Measurements from ENCODE around the gene CMTR1.

The CMTR1 gene

DNA sequence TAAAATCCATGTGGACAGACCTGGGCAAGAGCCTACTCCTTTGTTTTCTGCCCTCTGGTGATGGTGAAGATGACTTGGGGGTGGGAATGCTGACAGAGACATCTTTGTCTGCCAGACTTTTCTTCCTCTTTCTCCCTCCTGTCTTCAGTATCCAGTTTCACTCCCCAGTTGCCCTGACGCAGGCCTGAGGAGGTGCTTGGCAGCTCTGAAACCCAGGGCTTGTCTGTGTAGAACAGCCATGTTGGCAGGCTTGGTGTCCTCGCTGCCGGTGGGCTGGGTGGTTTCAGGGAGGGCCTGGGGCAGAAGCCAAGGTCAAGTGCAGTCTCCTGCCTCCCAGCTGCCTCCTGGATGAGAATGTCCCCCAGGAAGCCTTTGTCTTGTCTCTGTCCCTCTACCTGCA, 44.2 kb downstream of the CMTR1 start:
- Histone ChIP-seq H3K4me1 (ENCODE audit: control insufficient read depth, insufficient read depth, low read length, poor library complexity, severe bottlenecking) (no peaks in the 10 kb centered on the region), H3K9me3 (ENCODE audit: control insufficient read depth, low read length) (no peaks in the 10 kb centered on the region), H3K27ac (ENCODE audit: insufficient read depth, low read length, poor library complexity, severe bottlenecking) (no peak overlapping the region), H3K36me3 (ENCODE audit: control insufficient read depth, insufficient read depth, low read length) (peaks cover 93% of the 10 kb centered on the region), H3K4me3 (ENCODE audit: insufficient read depth, low read depth, low read length, poor library complexity, severe bottlenecking) (no peak overlapping the region), H3K27me3 (replicated peaks; ENCODE audit: control insufficient read depth, insufficient read depth, low read length, poor library complexity, severe bottlenecking) (no peaks in the 10 kb centered on the region)
- DNase-seq, result no peak

DNA sequence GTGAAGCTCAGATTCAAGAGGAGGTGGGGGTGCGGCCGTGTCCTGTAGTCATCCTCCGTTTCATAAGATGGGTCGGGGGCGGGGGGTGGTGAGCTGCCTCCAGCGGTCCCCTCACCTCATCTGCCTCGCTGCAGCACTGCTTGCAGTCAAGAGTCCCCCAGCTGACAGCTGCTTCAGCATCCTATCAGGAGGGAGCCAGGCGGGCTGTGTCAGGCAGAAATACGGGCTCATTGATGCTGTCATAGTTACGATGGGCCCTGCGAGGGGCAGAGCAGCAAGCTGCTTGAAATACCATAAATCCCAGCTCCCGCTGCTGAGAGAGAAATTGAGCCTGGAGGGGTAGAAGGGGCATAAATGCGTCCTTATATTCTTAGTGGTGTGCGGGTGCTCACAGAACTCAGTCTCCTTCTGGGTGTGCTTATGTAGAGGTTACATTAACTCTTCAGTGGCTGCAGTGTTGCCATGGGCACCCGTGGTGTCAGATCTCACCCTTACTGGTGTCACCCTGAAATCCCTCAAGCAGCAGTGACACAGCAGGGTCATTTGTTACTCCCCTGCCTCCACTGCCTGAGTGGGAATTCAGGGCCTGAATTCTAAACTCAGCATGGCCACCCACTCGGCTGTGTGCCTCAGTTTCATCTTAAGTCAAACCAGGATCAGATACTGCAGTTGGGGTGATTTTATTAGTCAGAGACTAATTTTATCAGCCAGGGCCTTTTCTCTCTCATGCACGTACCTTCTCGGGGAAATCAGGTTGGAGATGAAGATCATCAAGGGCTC, 44.8 kb downstream of the CMTR1 start:
- no peaks in the 10 kb centered on the region for H3K4me1 ChIP-seq (ENCODE audit: control insufficient read depth, insufficient read depth, low read length, poor library complexity, severe bottlenecking)
- no peaks in the 10 kb centered on the region for H3K9me3 ChIP-seq (ENCODE audit: control insufficient read depth, low read length)
- H3K36me3 ChIP-seq (ENCODE audit: control insufficient read depth, insufficient read depth, low read length), result peaks cover 93% of the 10 kb centered on the region
- no peaks in the 10 kb centered on the region for H3K27me3 ChIP-seq (replicated peaks; ENCODE audit: control insufficient read depth, insufficient read depth, low read length, poor library complexity, severe bottlenecking)
- no peak overlapping the region for H3K27ac ChIP-seq (ENCODE audit: insufficient read depth, low read length, poor library complexity, severe bottlenecking)
- no peak for DNase-seq
- H3K4me3 ChIP-seq (ENCODE audit: insufficient read depth, low read depth, low read length, poor library complexity, severe bottlenecking), result no peak overlapping the region

DNA sequence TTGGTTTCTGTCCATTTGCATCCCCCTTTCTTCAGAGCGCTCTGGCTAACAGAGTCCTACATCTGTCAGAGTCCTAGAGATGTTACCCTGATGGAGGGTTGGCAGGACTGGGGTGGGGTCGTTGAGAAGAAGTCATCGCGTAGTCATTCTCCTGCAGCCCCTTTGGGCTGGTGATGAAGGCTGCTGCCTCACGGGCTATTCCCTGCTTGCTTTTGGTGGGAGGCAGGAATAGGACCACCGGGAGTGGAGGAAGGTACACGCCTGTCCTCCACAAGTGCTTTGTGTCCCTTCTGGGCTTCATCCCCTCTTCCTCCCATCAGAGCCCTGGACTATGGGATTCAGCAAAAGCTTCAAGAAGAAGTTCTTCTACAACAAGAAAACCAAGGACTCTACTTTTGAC, 45.8 kb downstream of the CMTR1 start:
- Histone ChIP-seq H3K4me1 (ENCODE audit: control insufficient read depth, insufficient read depth, low read length, poor library complexity, severe bottlenecking) (peaks cover under 1% of the 10 kb centered on the region), H3K36me3 (ENCODE audit: control insufficient read depth, insufficient read depth, low read length) (peaks cover 92% of the 10 kb centered on the region), H3K9me3 (ENCODE audit: control insufficient read depth, low read length) (no peaks in the 10 kb centered on the region), H3K27me3 (replicated peaks; ENCODE audit: control insufficient read depth, insufficient read depth, low read length, poor library complexity, severe bottlenecking) (no peaks in the 10 kb centered on the region), H3K27ac (ENCODE audit: insufficient read depth, low read length, poor library complexity, severe bottlenecking) (no peak overlapping the region), H3K4me3 (ENCODE audit: insufficient read depth, low read depth, low read length, poor library complexity, severe bottlenecking) (no peak overlapping the region)
- no peak for DNase-seq

DNA sequence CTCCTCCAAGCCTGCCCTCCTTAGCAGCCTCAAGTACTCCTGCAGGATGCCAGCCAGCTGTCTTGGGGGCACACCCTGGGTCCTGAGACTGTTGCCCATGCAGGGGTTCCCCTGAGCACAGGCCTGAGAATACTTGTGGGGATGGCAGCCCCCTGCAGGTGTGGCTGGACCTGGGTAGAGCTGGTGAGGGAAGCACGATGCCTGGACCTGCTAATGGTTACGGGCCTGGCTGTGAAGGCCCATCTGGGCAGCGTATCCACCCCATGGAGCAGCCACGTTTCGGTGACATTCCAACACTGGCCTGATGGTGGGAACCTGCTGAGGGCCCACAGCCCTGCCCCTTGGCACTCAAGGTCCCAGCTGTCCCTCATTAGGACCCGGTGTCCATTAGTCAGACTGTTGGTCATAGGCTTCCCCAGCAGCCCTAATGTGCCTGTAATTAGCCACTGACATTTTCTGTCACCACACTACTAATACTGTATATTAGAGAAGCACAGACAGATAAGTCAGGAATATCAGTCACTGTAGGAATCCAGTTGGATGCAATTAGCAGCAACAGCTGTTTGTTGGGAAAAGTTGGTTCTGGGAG, 46.3 kb downstream of the CMTR1 start:
- no peak overlapping the region for H3K4me3 ChIP-seq (ENCODE audit: insufficient read depth, low read depth, low read length, poor library complexity, severe bottlenecking)
- H3K4me1 ChIP-seq (ENCODE audit: control insufficient read depth, insufficient read depth, low read length, poor library complexity, severe bottlenecking), result peaks cover 4% of the 10 kb centered on the region
- no peaks in the 10 kb centered on the region for H3K9me3 ChIP-seq (ENCODE audit: control insufficient read depth, low read length)
- no peak for DNase-seq
- H3K27me3 ChIP-seq (replicated peaks; ENCODE audit: control insufficient read depth, insufficient read depth, low read length, poor library complexity, severe bottlenecking), result no peaks in the 10 kb centered on the region
- H3K36me3 ChIP-seq (ENCODE audit: control insufficient read depth, insufficient read depth, low read length), result peaks cover 90% of the 10 kb centered on the region
- H3K27ac ChIP-seq (ENCODE audit: insufficient read depth, low read length, poor library complexity, severe bottlenecking), result no peak overlapping the region

DNA sequence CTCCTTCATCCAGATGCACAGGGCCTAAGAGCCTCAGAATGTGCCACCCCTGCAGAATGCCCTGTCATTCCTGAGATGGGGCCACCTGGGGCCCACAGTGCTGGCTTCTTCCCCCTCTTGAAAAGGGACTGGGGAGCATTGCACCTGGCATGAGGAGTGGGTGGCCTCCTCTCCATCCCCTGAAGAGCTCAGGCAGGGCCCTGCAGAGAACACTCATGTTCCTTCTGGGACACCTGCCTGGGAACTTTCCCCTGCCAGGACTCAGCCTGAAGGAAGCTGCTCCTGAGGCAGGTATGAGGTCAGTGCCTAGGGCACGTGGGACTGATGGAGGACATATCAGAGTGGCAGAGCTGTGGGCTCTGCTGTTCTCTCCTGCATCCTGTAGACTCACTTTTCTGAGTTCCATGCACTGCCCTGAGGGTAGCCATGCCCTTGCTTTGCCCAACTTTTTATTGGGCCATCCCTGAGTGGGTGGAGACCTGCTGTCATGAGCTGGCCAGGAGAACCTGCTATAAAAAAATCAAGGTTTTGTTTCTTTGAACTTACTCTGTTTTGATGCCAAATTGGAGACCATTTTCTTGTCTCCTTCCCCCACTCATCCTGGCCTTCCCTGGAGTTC, 47.2 kb downstream of the CMTR1 start:
- DNase-seq, result no peak
- Histone ChIP-seq H3K27me3 (replicated peaks; ENCODE audit: control insufficient read depth, insufficient read depth, low read length, poor library complexity, severe bottlenecking) (no peaks in the 10 kb centered on the region), H3K9me3 (ENCODE audit: control insufficient read depth, low read length) (no peaks in the 10 kb centered on the region), H3K27ac (ENCODE audit: insufficient read depth, low read length, poor library complexity, severe bottlenecking) (no peak overlapping the region), H3K4me3 (ENCODE audit: insufficient read depth, low read depth, low read length, poor library complexity, severe bottlenecking) (no peak overlapping the region), H3K36me3 (ENCODE audit: control insufficient read depth, insufficient read depth, low read length) (peaks cover 82% of the 10 kb centered on the region), H3K4me1 (ENCODE audit: control insufficient read depth, insufficient read depth, low read length, poor library complexity, severe bottlenecking) (peaks cover 4% of the 10 kb centered on the region)

DNA sequence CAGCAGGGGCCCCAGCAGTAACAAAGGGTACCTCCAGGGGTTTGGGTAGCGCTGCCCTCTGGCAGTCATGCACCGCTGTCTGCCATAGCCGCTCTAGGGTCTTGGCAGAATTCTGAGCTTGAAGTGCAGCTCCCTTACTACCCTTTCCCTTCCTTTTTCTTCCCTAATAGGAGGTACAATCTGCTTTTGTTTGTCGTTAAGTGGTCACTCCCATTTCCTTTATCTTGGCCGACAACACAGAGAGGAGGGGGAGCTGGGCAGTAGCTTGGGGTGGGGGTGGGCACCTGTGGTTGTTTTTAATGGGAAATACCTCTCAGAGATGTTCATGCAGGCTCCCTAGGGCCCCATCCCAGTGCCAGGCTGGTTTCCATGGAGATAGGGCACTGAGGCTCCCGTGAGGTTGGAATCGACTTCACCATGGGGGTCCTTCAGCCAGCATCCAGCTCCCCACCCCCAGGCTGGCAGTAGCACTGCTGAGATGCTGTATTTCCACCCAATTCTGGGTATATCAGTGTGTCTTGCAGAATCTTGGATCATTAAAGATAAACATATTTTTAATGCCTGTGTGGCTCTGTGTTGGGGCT, 48.0 kb downstream of the CMTR1 start:
- no peak for DNase-seq
- peaks cover 4% of the 10 kb centered on the region for H3K4me1 ChIP-seq (ENCODE audit: control insufficient read depth, insufficient read depth, low read length, poor library complexity, severe bottlenecking)
- H3K27me3 ChIP-seq (replicated peaks; ENCODE audit: control insufficient read depth, insufficient read depth, low read length, poor library complexity, severe bottlenecking), result no peaks in the 10 kb centered on the region
- H3K36me3 ChIP-seq (ENCODE audit: control insufficient read depth, insufficient read depth, low read length), result peaks cover 74% of the 10 kb centered on the region
- H3K4me3 ChIP-seq (ENCODE audit: insufficient read depth, low read depth, low read length, poor library complexity, severe bottlenecking), result no peak overlapping the region
- no peak overlapping the region for H3K27ac ChIP-seq (ENCODE audit: insufficient read depth, low read length, poor library complexity, severe bottlenecking)
- H3K9me3 ChIP-seq (ENCODE audit: control insufficient read depth, low read length), result no peaks in the 10 kb centered on the region

DNA sequence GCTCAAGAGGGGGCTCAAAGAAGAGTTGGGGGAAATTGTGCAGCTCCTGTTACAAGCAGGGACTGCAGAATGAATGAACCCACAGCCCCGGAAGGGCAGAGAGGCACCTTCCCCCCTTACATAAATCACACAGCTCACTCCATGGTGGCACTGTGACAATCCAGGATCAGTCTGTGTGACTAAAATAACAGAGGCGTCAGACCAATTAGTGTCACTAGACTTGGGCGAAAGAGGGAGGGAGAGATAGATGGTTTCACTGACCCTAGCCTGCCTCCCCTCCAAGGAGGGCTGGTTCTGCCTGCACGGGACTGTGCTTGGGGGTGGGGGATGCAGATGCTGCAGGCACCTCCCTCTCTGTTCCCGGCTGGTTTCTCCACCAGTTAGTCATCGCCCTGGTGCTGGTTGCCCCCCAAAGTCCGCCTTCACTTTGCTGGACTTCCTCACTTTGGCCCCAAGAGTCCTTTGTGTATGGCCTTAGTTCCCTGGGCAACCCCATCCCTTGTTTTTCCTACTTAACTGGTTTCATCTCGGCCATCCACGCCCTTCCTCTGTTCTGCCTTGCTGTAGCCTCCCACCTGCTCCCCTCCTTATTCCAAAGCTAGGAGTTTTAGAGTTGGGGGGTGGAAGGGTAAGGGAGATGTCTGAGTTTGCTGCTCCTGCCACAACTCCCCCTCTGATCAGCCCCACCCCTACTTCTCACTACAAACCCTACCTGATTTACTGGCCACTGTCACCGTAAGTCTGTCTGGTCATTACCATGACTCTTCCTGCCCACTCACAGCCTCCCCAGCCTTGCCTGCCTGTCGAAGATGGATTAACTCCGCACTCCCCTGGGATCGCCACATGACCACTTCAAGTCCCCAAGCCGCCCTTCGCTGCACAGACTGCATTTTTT, 48.9 kb downstream of the CMTR1 start:
- no peak overlapping the region for H3K27ac ChIP-seq (ENCODE audit: insufficient read depth, low read length, poor library complexity, severe bottlenecking)
- H3K36me3 ChIP-seq (ENCODE audit: control insufficient read depth, insufficient read depth, low read length), result peaks cover 68% of the 10 kb centered on the region
- H3K9me3 ChIP-seq (ENCODE audit: control insufficient read depth, low read length), result no peaks in the 10 kb centered on the region
- DNase-seq, result no peak
- peaks cover 4% of the 10 kb centered on the region for H3K4me1 ChIP-seq (ENCODE audit: control insufficient read depth, insufficient read depth, low read length, poor library complexity, severe bottlenecking)
- no peak overlapping the region for H3K4me3 ChIP-seq (ENCODE audit: insufficient read depth, low read depth, low read length, poor library complexity, severe bottlenecking)
- H3K27me3 ChIP-seq (replicated peaks; ENCODE audit: control insufficient read depth, insufficient read depth, low read length, poor library complexity, severe bottlenecking), result no peaks in the 10 kb centered on the region

DNA sequence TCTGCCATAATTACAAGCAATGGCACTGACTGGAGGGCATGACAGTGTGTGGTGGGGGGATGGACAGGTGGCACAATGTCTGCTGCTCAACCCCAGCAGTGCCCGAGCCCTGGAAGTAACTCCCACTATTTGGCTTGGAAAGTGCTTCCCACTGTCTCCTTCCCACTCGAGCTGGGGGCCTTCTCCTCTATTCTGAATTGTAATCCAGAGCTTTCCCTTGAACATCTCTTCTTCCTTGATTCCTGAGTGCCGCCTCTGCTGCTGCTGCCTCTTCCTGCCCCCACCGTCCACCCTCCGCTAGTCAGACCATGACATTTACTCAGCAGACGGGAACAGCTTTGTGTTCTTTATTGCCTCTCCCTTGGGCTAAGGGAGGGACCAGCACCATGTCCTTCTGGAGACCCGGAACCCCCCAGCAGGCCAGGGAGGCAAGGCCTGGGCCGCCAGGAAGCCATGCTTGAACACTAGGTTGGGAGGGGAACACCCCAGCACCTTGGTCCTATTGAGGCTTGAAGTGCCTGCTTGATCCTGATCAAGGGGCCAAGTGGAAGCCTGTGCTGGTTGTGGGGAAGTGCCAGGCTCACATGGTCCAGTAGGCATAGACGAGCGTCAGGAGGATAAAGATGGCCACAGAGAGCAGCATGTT, 49.7 kb downstream of the CMTR1 start:
- no peak overlapping the region for H3K4me3 ChIP-seq (ENCODE audit: insufficient read depth, low read depth, low read length, poor library complexity, severe bottlenecking)
- no peak overlapping the region for H3K27ac ChIP-seq (ENCODE audit: insufficient read depth, low read length, poor library complexity, severe bottlenecking)
- H3K4me1 ChIP-seq (ENCODE audit: control insufficient read depth, insufficient read depth, low read length, poor library complexity, severe bottlenecking), result peaks cover 4% of the 10 kb centered on the region
- H3K27me3 ChIP-seq (replicated peaks; ENCODE audit: control insufficient read depth, insufficient read depth, low read length, poor library complexity, severe bottlenecking), result no peaks in the 10 kb centered on the region
- H3K36me3 ChIP-seq (ENCODE audit: control insufficient read depth, insufficient read depth, low read length), result peaks cover 66% of the 10 kb centered on the region
- DNase-seq, result no peak
- no peaks in the 10 kb centered on the region for H3K9me3 ChIP-seq (ENCODE audit: control insufficient read depth, low read length)

DNA sequence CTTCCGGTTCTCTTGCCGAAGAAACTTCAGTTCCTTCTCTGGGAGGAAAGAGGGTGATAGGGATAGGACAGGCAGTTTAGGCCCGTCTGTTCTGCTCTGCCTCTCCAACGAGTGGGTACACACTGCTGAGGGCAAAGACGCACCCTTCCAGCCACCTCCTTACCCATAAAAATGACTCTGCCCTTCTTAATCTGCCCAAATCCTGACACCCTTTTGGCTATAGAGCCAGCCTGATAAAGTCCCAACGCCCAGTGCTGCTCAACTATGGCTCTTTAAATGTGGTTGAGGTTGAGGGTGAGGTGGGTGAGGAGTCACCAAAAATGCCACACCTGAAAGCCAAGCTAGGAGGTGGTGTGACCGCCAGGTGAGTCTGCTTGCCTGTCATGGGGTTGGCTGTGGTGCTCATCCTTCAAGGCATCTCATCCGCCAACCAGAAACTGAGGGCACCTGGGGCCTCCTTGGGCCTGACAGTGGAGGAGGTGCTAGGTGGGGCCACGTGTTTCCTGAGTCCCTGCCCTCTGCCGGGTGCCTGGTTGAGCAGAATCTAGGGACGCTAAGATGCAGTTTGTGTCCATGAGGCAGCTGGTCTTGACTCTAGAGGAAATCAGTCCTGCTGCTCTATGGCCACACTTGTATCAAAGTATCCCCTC, 50.4 kb downstream of the CMTR1 start:
- DNase-seq, result no peak
- Histone ChIP-seq H3K27ac (ENCODE audit: insufficient read depth, low read length, poor library complexity, severe bottlenecking) (no peak overlapping the region), H3K4me3 (ENCODE audit: insufficient read depth, low read depth, low read length, poor library complexity, severe bottlenecking) (no peak overlapping the region), H3K27me3 (replicated peaks; ENCODE audit: control insufficient read depth, insufficient read depth, low read length, poor library complexity, severe bottlenecking) (no peaks in the 10 kb centered on the region), H3K4me1 (ENCODE audit: control insufficient read depth, insufficient read depth, low read length, poor library complexity, severe bottlenecking) (peaks cover 4% of the 10 kb centered on the region), H3K9me3 (ENCODE audit: control insufficient read depth, low read length) (no peaks in the 10 kb centered on the region), H3K36me3 (ENCODE audit: control insufficient read depth, insufficient read depth, low read length) (peaks cover 59% of the 10 kb centered on the region)

Data from effector memory CD4-positive, alpha-beta T cell (primary cell).